Occipital lobe (tissue), 2 donors: Measurements from ENCODE around the gene SUCLG2. TPM values are rescaled to one million over a fixed set of nuclear protein-coding genes. Genes with fewer than 3 reads are reported as not detected.

ENCODE experiments used
- DNase-seq: peaks from one replicate; lab custom pipeline; 2025; lab: John Stamatoyannopoulos, UW
- total RNA-seq: library from RNA; depleted of rRNA; stranded (reverse); fragments of >200 nt; gene quantifications from one replicate; pipeline ENCODE4 v1.2.3, GENCODE V29; 2014

Gene SUCLG2
- total RNA-seq, 1 donor from 2014 or later: 9.7 TPM

GRCh38 chr3:67649681-67650080 is 4.7 kb downstream of the SUCLG2 start:
- no peak for DNase-seq

DNA sequence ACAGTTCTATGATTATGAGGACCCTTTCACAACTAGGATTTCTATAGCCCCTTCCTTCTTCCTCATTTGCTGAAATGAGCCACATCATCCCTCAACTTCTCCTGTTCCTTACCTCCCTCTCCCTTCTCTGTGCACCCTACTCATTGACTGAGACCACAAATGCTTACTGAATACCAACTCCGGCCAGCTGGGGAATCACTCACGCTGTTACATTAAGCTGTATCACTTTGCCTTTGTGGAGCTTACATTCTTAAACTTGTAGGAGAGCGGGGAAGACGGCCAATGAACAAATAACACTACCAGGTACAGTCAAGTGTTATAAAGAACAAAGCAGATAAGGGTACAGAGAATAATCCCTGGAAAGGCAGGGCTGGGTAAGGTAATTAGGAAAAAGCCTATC is 5.7 kb downstream of the SUCLG2 start:
- DNase-seq: no peak

DNA sequence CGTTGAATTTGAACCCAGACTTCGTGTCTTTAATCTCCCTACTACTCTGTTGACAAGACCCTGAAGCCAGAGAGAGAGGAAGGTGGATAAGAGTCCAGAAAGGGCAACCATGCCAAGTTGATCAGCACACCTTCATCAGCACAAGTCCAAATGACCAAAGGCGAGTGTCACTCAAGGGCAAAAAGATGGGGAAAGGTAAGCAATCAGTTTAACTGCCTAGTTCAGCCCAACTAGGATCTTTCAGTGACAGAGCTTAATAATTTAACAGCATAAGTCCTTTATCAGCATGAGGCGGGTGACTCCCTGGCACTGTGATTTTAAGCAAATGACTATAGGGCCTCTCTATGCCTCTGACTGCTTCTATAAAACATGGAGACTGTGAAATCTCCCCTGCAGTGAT is 6.2 kb downstream of the SUCLG2 start:
- DNase-seq: no peak

DNA sequence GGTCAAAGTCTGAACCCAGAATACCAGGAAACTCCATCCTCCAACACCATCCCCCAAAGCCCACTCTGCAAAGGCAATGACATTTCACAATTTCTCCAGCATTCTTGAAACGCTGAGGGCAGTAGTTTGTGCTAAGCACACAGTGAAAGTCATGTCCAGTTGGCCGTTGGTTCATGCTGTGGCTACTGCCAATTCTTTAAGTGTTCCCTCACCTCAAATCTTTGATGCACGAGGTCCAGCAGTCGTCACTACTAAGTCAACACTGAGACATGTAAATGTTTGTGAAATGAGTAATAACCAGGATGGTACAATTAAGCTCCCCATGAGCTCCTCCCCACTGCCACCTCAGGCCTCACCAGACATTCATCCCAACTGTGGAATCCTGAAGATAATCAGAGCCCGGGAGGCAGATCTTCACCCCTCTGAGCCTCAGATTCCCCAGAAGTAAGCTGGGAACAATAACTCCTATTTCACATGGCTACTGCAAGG is 7.0 kb downstream of the SUCLG2 start:
- no peak for DNase-seq

GRCh38 chr3:67646586-67647234 is 7.7 kb downstream of the SUCLG2 start:
- DNase-seq: no peak

- DNase-seq: no peak
Observed at GRCh38 chr3:67644827-67645226, 9.6 kb downstream of the SUCLG2 start.

- no peak for DNase-seq
Observed at GRCh38 chr3:67642734-67643133, 11.7 kb downstream of the SUCLG2 start.

- DNase-seq: no peak
Observed at GRCh38 chr3:67642190-67642589, 12.2 kb downstream of the SUCLG2 start.

GRCh38 chr3:67641451-67641850 is 13.0 kb downstream of the SUCLG2 start:
- DNase-seq: no peak

- no peak for DNase-seq
Observed at GRCh38 chr3:67640023-67640660, 14.3 kb downstream of the SUCLG2 start.

- DNase-seq: no peak
Observed at GRCh38 chr3:67637255-67637900, 17.0 kb downstream of the SUCLG2 start.

DNA sequence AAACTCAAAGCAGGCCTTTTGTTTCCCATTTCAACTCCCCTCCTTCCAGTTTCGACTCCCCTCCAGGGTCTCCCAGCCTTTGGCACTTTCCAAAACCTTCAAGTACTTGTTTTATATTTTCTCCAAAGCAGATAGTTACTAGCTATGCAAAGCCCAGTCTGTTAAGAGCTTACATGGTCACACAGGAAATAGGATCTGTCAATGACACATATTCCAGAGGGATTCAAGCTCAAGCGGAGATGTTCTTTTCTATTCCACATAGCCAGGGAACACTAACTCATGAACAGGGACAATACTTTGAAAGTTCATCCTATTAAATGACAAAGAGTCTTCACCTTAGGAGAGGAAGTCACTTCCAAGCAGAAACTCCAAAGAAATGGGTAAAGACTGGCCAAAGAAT is 18.6 kb downstream of the SUCLG2 start:
- DNase-seq: no peak

GRCh38 chr3:67635257-67635656 is 19.2 kb downstream of the SUCLG2 start:
- DNase-seq: no peak

DNA sequence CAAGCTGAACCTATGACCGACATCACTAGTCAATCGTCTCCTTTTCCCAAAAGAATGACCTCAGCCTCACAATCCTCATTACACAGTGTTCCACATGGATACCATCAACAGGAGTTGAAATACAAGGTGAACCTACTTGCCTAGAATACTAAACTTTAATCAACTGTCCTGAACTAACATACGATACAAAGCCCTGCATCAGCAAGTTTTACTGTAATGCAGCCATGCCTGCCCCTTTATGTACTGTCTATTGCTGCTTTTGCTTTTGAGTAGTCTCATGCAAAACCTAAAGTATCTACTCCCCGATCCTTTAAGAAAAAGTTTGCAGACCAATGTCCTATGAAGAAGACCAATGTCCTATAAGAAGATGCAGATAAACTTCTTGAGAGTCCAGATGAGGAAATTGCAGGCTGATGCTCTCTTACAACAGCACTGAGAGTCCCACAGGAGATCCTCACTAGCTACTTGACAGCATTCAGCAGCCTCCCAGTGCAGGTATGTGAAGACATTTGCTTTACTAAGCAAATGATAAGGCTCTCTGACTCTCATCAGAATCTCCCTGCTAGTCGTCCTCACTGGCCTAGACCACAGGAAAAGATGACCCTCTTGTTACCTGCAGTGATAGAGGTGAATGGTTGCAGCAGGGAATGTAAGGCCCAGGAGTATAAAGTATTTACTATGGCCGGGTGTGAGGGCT is 23.6 kb downstream of the SUCLG2 start:
- DNase-seq: no peak

DNA sequence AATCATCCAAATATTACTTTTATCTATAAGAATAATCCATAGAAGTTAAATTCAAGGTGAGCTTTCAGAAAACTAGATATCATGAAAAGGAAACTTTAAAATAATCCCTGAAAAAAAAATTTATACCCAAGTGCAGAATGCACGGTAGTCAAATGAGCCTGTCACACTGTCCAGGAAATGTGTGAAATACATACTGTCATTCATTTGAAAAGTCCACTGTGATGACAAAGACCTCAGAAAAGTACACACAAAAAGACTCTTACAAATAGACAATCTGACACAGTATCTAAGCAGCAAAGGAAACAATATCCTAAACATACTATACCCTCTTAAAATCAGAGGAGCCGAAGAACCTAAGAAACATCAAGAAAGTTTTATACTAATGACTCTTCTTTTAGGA is 29.7 kb downstream of the SUCLG2 start:
- DNase-seq: no peak

DNA sequence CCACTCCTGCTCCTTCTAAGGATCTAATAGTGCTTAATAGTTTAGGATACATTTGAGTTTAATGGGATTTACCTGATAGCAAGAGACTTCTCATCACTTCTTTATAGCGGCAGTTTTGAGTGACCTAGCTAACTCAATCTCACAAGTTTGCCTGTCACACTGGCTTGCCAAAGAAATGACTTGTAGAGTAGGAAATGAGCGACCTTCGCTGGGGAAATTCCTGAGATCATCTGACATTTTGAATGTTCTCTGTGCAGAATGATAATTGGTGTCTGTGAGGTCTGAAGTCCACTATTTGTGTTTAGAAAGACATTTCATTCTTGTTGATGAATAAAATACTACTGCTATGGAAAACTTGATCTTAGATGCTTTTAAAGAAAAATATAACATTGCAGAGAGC is 30.3 kb downstream of the SUCLG2 start:
- DNase-seq: no peak

- DNase-seq: no peak
Observed at GRCh38 chr3:67622652-67623051, 31.8 kb downstream of the SUCLG2 start.

- DNase-seq: no peak
Observed at GRCh38 chr3:67620869-67621268, 33.5 kb downstream of the SUCLG2 start.

DNA sequence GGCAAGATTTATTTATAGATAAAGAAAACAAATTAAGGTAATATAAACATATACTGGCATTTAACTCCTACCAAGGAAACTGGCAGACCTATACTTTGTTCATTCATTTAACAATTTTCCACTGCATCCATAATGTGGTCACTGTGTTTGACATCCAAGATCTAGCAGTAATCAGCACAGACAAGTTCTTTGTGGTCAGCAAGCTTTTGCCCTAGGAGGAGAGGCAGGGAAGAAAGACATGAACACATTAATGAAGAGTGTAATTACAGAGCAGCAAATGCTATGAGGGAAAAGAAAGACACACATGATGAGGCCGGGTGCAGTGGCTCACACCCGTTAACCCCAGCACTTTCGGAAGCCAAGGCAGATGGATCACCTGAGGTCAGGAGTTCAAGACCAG is 34.4 kb downstream of the SUCLG2 start:
- no peak for DNase-seq

DNA sequence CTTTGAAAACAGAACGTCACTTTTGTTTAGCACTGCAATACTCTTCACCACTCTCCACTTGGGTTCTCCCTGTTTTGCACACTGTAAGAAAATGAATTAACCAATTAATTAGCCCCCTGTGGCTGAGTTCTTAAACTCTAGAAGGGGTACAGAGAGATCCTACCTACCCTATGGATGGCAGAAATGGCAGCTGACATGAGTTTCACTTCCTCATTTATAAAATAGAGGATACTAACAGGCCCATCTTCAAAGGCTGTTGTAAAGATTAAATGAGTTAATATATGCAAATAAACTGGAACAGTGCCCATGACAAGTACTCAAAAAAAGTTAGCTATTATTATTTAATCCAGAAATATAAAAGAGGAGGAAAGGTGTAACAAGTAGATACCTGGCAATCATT is 36.9 kb downstream of the SUCLG2 start:
- no peak for DNase-seq

GRCh38 chr3:67616046-67616445 is 38.4 kb downstream of the SUCLG2 start:
- no peak for DNase-seq

DNA sequence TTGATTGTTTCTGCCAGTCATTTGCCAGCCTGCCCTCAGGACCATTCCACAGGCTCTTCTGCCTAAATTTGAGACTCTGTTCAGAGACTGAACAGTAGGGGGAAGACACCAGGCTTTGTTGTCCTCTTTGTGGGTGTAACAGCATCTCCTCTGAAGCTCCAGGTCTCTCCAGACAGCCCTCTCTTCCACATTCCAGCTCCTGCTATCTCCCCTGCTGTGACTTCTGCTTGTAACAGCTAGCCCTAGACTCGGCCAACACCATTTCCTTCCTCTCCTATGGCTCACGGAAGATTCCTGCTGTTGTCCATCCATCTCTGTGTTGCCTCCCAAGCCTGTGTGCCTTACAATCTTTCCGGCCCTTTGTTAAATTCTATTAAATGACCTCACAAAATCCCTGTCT is 40.2 kb downstream of the SUCLG2 start:
- DNase-seq: no peak
